ENCODE measurements around the gene ASXL1.

Gene ASXL1

GRCh38 chr20:32356622-32357374, 1.3 kb upstream of the ASXL1 start:
- Histone ChIP-seq H2AFZ (ENCODE audit: low read length) (no peak overlapping the region), H3K27ac (ENCODE audit: low read depth, low read length, poor library complexity, severe bottlenecking) (peak overlapping the region; percentile 99), H3F3A (ENCODE audit: insufficient read depth, low read length) (peaks cover 9% of the 10 kb centered on the region; the same call in 1 of the 2 replicates), H3K9me3 (ENCODE audit: low read length) (no peaks in the 10 kb centered on the region), H4K20me1 (ENCODE audit: insufficient read depth, low read length) (no peaks in the 10 kb centered on the region), H3K27me3 (ENCODE audit: insufficient read depth, low read length) (no peaks in the 10 kb centered on the region), H3K9ac (ENCODE audit: low read length) (peak overlapping the region; percentile 93), H3K4me3 (ENCODE audit: low read depth, low read length, poor library complexity, severe bottlenecking) (peak overlapping the region; percentile 96), H3K36me3 (ENCODE audit: insufficient read depth, low read length) (peaks cover 21% of the 10 kb centered on the region), H3K4me2 (ENCODE audit: low read length) (peak overlapping the region; percentile 93), H3K79me2 (ENCODE audit: insufficient read depth, low read length) (peaks cover 30% of the 10 kb centered on the region), H3K9me2 (ENCODE audit: low read depth, low read length) (no peaks in the 10 kb centered on the region), H3K4me1 (ENCODE audit: insufficient read depth, low read length, severe bottlenecking) (peaks cover 67% of the 10 kb centered on the region)
- TF ChIP-seq CTCF (IDR thresholded peaks at IDR 0.05; ENCODE audit: low read length) = no peak
- no peak for TF ChIP-seq EZH2 (IDR thresholded peaks at IDR 0.05; ENCODE audit: borderline replicate concordance, low read length)

GRCh38 chr20:32357375-32357868, 709 bp upstream of the ASXL1 start:
- Histone ChIP-seq H3K4me2 (ENCODE audit: low read length) (peak overlapping the region; percentile 93), H3K27me3 (ENCODE audit: insufficient read depth, low read length) (no peaks in the 10 kb centered on the region), H3F3A (ENCODE audit: insufficient read depth, low read length) (peaks cover 9% of the 10 kb centered on the region; the same call in 1 of the 2 replicates), H4K20me1 (ENCODE audit: insufficient read depth, low read length) (no peaks in the 10 kb centered on the region), H3K36me3 (ENCODE audit: insufficient read depth, low read length) (peaks cover 23% of the 10 kb centered on the region), H3K27ac (ENCODE audit: low read depth, low read length, poor library complexity, severe bottlenecking) (peak overlapping the region; percentile 99), H3K4me3 (ENCODE audit: low read depth, low read length, poor library complexity, severe bottlenecking) (peak overlapping the region; percentile 96), H3K9me3 (ENCODE audit: low read length) (no peaks in the 10 kb centered on the region), H3K4me1 (ENCODE audit: insufficient read depth, low read length, severe bottlenecking) (peaks cover 67% of the 10 kb centered on the region), H3K79me2 (ENCODE audit: insufficient read depth, low read length) (peaks cover 37% of the 10 kb centered on the region), H3K9ac (ENCODE audit: low read length) (peak overlapping the region; percentile 93), H3K9me2 (ENCODE audit: low read depth, low read length) (no peaks in the 10 kb centered on the region), H2AFZ (ENCODE audit: low read length) (no peak overlapping the region)
- TF ChIP-seq CTCF (IDR thresholded peaks at IDR 0.05; ENCODE audit: low read length) (no peak), EZH2 (IDR thresholded peaks at IDR 0.05; ENCODE audit: borderline replicate concordance, low read length) (no peak)

GRCh38 chr20:32358632-32358882, 426 bp downstream of the ASXL1 start:
- peak overlapping the region; percentile 90 for H3K27ac ChIP-seq (ENCODE audit: low read depth, low read length, poor library complexity, severe bottlenecking)
- H3K4me2 ChIP-seq (ENCODE audit: low read length) = peak overlapping the region; percentile 86
- H3K79me2 ChIP-seq (ENCODE audit: insufficient read depth, low read length) = peaks cover 48% of the 10 kb centered on the region
- no peaks in the 10 kb centered on the region for H4K20me1 ChIP-seq (ENCODE audit: insufficient read depth, low read length)
- peak overlapping the region; percentile 96 for H3K4me3 ChIP-seq (ENCODE audit: low read depth, low read length, poor library complexity, severe bottlenecking)
- peaks cover 76% of the 10 kb centered on the region for H3K4me1 ChIP-seq (ENCODE audit: insufficient read depth, low read length, severe bottlenecking)
- H3K9ac ChIP-seq (ENCODE audit: low read length) = peak overlapping the region; percentile 92
- H3K27me3 ChIP-seq (ENCODE audit: insufficient read depth, low read length) = no peaks in the 10 kb centered on the region
- H3K36me3 ChIP-seq (ENCODE audit: insufficient read depth, low read length) = peaks cover 23% of the 10 kb centered on the region
- no peaks in the 10 kb centered on the region for H3K9me2 ChIP-seq (ENCODE audit: low read depth, low read length)
- peaks cover 10% of the 10 kb centered on the region; the same call in 1 of the 2 replicates for H3F3A ChIP-seq (ENCODE audit: insufficient read depth, low read length)
- no peaks in the 10 kb centered on the region for H3K9me3 ChIP-seq (ENCODE audit: low read length)
- TF ChIP-seq EZH2 (IDR thresholded peaks at IDR 0.05; ENCODE audit: borderline replicate concordance, low read length) (no peak), CTCF (IDR thresholded peaks at IDR 0.05; ENCODE audit: low read length) (no peak)
- no peak overlapping the region for H2AFZ ChIP-seq (ENCODE audit: low read length)
